ENCODE data around the gene MARCHF9.

DNA sequence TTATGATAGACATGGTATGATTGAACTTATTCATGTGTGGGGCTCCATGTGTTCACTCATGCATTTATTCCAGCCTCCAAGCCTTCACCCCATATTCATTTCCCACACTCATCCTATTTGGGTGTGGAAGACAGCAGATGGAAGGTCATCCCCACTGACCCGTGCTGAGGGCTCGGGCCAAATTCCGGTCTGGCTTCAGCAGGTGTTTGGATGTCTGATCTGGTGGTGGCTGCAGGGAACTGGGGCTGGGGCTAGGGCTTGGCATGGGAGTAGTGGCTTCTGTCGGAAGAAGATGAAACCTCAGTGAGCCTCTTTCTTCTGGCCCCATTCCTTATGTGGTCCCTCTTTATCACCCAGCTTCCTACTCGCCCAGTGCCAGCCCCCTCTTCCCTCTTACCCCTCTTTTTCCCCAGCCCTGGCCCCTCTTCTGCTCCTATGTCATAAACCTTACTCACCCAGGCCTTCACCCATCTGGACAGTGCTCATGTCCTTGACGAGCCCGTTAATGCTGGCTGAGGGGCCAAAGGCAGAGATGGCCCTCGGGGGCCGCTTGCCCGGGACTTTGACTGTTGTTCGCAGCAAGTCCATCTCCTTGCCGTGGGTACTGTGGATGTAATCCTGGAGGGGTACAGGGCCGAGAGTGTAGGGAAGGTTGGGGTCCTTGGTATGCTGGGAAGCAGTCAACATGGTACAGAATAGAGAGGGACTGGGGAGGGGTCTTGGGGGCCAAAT is 24.4 kb upstream of the MARCHF9 start:
- TF ChIP-seq, protein P1, sequence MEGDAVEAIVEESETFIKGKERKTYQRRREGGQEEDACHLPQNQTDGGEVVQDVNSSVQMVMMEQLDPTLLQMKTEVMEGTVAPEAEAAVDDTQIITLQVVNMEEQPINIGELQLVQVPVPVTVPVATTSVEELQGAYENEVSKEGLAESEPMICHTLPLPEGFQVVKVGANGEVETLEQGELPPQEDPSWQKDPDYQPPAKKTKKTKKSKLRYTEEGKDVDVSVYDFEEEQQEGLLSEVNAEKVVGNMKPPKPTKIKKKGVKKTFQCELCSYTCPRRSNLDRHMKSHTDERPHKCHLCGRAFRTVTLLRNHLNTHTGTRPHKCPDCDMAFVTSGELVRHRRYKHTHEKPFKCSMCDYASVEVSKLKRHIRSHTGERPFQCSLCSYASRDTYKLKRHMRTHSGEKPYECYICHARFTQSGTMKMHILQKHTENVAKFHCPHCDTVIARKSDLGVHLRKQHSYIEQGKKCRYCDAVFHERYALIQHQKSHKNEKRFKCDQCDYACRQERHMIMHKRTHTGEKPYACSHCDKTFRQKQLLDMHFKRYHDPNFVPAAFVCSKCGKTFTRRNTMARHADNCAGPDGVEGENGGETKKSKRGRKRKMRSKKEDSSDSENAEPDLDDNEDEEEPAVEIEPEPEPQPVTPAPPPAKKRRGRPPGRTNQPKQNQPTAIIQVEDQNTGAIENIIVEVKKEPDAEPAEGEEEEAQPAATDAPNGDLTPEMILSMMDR (IDR thresholded peaks at IDR 0.05), result no peak
- TF ChIP-seq POLR2A (IDR thresholded peaks at IDR 0.05), result no peak
- TF ChIP-seq EP300 (IDR thresholded peaks at IDR 0.05), result no peak

Measured in ovary (tissue), 3 donors.